GM12873 (cell line): ENCODE data around the gene MLN.

ENCODE experiments used
- CTCF ChIP-seq: IDR thresholded peaks from 2 replicates; pipeline ENCODE4 v1.5.1; 2012; ENCODE audit warnings: low read depth, mild to moderate bottlenecking, moderate library complexity, low read length, control low read depth; ENCODE audit not compliant: insufficient read depth; ENCODE audit errors: missing control alignments

The MLN gene

GRCh38 chr6:33788694-33789549 lies 14.9 kb downstream of the MLN start, which contains the start of gene LEMD2:
Gene LEMD2, minus strand, starts transcription at chr6:33789130. Its CDS starts 14 bp downstream, at chr6:33789116.
- TF ChIP-seq CTCF, result no peak

GRCh38 chr6:33787954-33788693 lies 15.7 kb downstream of the MLN start:
- no peak for TF ChIP-seq CTCF

GRCh38 chr6:33787346-33787953 lies 16.4 kb downstream of the MLN start:
- TF ChIP-seq CTCF, result no peak

- no peak for TF ChIP-seq CTCF
Observed at GRCh38 chr6:33786736-33787135, 17.1 kb downstream of the MLN start.

- TF ChIP-seq CTCF, result no peak
Observed at GRCh38 chr6:33785778-33786177, 18.0 kb downstream of the MLN start.

- no peak for TF ChIP-seq CTCF
Observed at GRCh38 chr6:33784787-33785186, 19.0 kb downstream of the MLN start.

GRCh38 chr6:33783781-33784520 lies 19.9 kb downstream of the MLN start:
- no peak for TF ChIP-seq CTCF
